CD4-positive, CD25-positive, alpha-beta regulatory T cell (primary cell): ENCODE results near the gene PNMA3. TPM values are rescaled to one million over a fixed set of nuclear protein-coding genes. Genes with fewer than 3 reads are reported as not detected.

Experiments used
- ATAC-seq, 2 donors: fragments of 150-1000 bp; cut with Tn5 transposase; one replicate each; pipeline ENCODE4 v1.10.0; 2021; ENCODE audit warnings: low read depth in 2 of 2, moderate number of reproducible peaks in 2 of 2, moderate library complexity in 1 of 2
- DNase-seq, 3 donors: peaks; one replicate each; pipeline versions ENCODE4 v3.0.0 to v3.0.0-alpha.2; 2012 to 2022; ENCODE audit warnings: mixed read lengths in 1 of 3
- H3K27ac ChIP-seq: one replicate; pipeline ENCODE4 v1.7.0; 2013; ENCODE audit warnings: mild to moderate bottlenecking, low read length; ENCODE audit not compliant: insufficient read depth, poor library complexity, severe bottlenecking
- H3K27me3 ChIP-seq: one replicate; pipeline ENCODE4 v1.7.0; 2013; ENCODE audit warnings: low read length; ENCODE audit not compliant: control insufficient read depth, insufficient read depth
- H3K36me3 ChIP-seq: one replicate; pipeline ENCODE4 v1.7.0; 2013; ENCODE audit warnings: mild to moderate bottlenecking, low read length, moderate library complexity; ENCODE audit not compliant: control insufficient read depth, insufficient read depth
- H3K4me1 ChIP-seq: 2 replicates; pipeline ENCODE4 v1.7.0; 2013; ENCODE audit warnings: mild to moderate bottlenecking, low read length; ENCODE audit not compliant: insufficient read depth, control insufficient read depth, poor library complexity, severe bottlenecking
- H3K4me3 ChIP-seq: one replicate; pipeline ENCODE4 v1.7.0; 2013; ENCODE audit warnings: low read depth, mild to moderate bottlenecking, low read length, moderate library complexity
- H3K9me3 ChIP-seq, 2 experiments: 1 replicate in 1 of 2; 2 replicates in 1 of 2; pipeline ENCODE4 v1.7.0; 2013; ENCODE audit warnings: low read length in 2 of 2, mild to moderate bottlenecking in 1 of 2, moderate library complexity in 1 of 2; ENCODE audit not compliant: control insufficient read depth in 2 of 2
- H3K27ac Mint-ChIP-seq, 3 donors: one replicate each; pipeline ENCODE4 v1.8.0; 2020 to 2022; ENCODE audit warnings: mild to moderate bottlenecking in 3 of 3, mixed read lengths in 3 of 3, moderate library complexity in 2 of 3
- H3K27me3 Mint-ChIP-seq: one replicate; pipeline ENCODE4 v1.8.0; 2022; ENCODE audit warnings: mild to moderate bottlenecking, mixed read lengths
- H3K36me3 Mint-ChIP-seq: one replicate; pipeline ENCODE4 v1.8.0; 2020; ENCODE audit warnings: mixed read lengths
- H3K4me1 Mint-ChIP-seq, 4 donors: one replicate each; pipeline ENCODE4 v1.8.0; 2020 to 2022; ENCODE audit warnings: mixed read lengths in 4 of 4, mild to moderate bottlenecking in 1 of 4
- H3K4me3 Mint-ChIP-seq, 4 donors: one replicate each; pipeline ENCODE4 v1.8.0; 2020 to 2022; ENCODE audit warnings: mild to moderate bottlenecking in 4 of 4, mixed read lengths in 4 of 4, moderate library complexity in 3 of 4
- H3K9me3 Mint-ChIP-seq, 7 donors: one replicate each; pipeline ENCODE4 v1.8.0; 2020 to 2022; ENCODE audit warnings: mixed read lengths in 7 of 7, mild to moderate bottlenecking in 3 of 7, moderate library complexity in 2 of 7
- polyA plus RNA-seq, 4 donors: library from polyadenylated mRNA; unstranded; fragments of 300-500 nt; fragmentation: Illumina TruSeq; gene quantifications; one replicate each; pipeline ENCODE4 v1.2.3, GENCODE V29; 2021
- total RNA-seq: library from RNA; stranded (reverse); gene quantifications from one replicate; pipeline ENCODE4 v1.2.3, GENCODE V29; 2022

PNMA3 gene
- total and polyA plus RNA-seq, 5 donors from 2014 or later: 0.09 to 9.9 (median 0.45) TPM; not detected in 1

- DNase-seq (no peak), ATAC-seq (no peak)
- H3K36me3 Mint-ChIP-seq: no peaks in the 10 kb centered on the region
- H3K4me3 ChIP-seq: no peak overlapping the region
- H3K4me3 Mint-ChIP-seq: no peak overlapping the region
- H3K27me3 ChIP-seq: no peaks in the 10 kb centered on the region
- no peaks in the 10 kb centered on the region for H3K27me3 Mint-ChIP-seq
- peaks cover 0 to 3% (median 0%) of the 10 kb centered on the region in 7 donors for H3K9me3 Mint-ChIP-seq
- no peaks in the 10 kb centered on the region for H3K9me3 ChIP-seq
- no peaks in the 10 kb centered on the region for H3K4me1 ChIP-seq
- H3K36me3 ChIP-seq: no peaks in the 10 kb centered on the region
- no peak overlapping the region for H3K27ac ChIP-seq
- H3K4me1 Mint-ChIP-seq: peaks cover 0 to 15% (median 4%) of the 10 kb centered on the region in 4 donors
- peak overlapping the region in 1 of 3 donors; percentile 51 for H3K27ac Mint-ChIP-seq
Measured at GRCh38 chrX:153030801-153031200, 25.5 kb upstream of the PNMA3 start.

- H3K4me1 ChIP-seq: no peaks in the 10 kb centered on the region
- peak overlapping the region; percentile 69 for H3K27ac ChIP-seq
- Mint-ChIP-seq H3K36me3 (peaks cover 4% of the 10 kb centered on the region), H3K27ac (peak overlapping the region; percentile 81 to 98 (median 83)), H3K4me1 (peaks cover 0 to 15% (median 4%) of the 10 kb centered on the region in 4 donors), H3K9me3 (peaks cover 0 to 3% (median 0%) of the 10 kb centered on the region in 7 donors), H3K4me3 (peak overlapping the region; percentile 85 to 91 (median 88)), H3K27me3 (no peaks in the 10 kb centered on the region)
- peak; percentile 72 to 85 for ATAC-seq
- no peaks in the 10 kb centered on the region for H3K27me3 ChIP-seq
- H3K9me3 ChIP-seq: no peaks in the 10 kb centered on the region
- H3K4me3 ChIP-seq: peak overlapping the region; percentile 51
- H3K36me3 ChIP-seq: peaks cover under 1% of the 10 kb centered on the region
- peak; percentile 33 to 60 (median 54) for DNase-seq
Measured at GRCh38 chrX:153032397-153033118, 23.7 kb upstream of the PNMA3 start.

- H3K4me1 Mint-ChIP-seq: no peaks in the 10 kb centered on the region
- Histone ChIP-seq H3K27ac (no peak overlapping the region), H3K36me3 (peaks cover under 1% of the 10 kb centered on the region), H3K4me3 (no peak overlapping the region), H3K9me3 (peaks cover 6 to 8% of the 10 kb centered on the region in 2 experiments), H3K27me3 (no peaks in the 10 kb centered on the region), H3K4me1 (no peaks in the 10 kb centered on the region)
- peaks cover 4% of the 10 kb centered on the region for H3K27me3 Mint-ChIP-seq
- H3K9me3 Mint-ChIP-seq: peaks cover 0 to 19% (median 4%) of the 10 kb centered on the region in 7 donors
- DNase-seq (no peak), ATAC-seq (no peak)
- H3K27ac Mint-ChIP-seq: no peak overlapping the region
- no peak overlapping the region for H3K4me3 Mint-ChIP-seq
- H3K36me3 Mint-ChIP-seq: peaks cover 18% of the 10 kb centered on the region
Measured at GRCh38 chrX:153049093-153049492, 7.2 kb upstream of the PNMA3 start.

GRCh38 chrX:153052534-153052933, 3.7 kb upstream of the PNMA3 start:
- Mint-ChIP-seq H3K4me1 (peaks cover 0 to 2% (median 0%) of the 10 kb centered on the region in 4 donors), H3K36me3 (peaks cover 18% of the 10 kb centered on the region), H3K9me3 (peaks cover 0 to 19% (median 2%) of the 10 kb centered on the region in 7 donors), H3K4me3 (no peak overlapping the region), H3K27me3 (peaks cover 4% of the 10 kb centered on the region), H3K27ac (no peak overlapping the region)
- H3K9me3 ChIP-seq: peaks cover 6 to 8% of the 10 kb centered on the region in 2 experiments
- H3K4me3 ChIP-seq: no peak overlapping the region
- H3K27ac ChIP-seq: no peak overlapping the region
- no peaks in the 10 kb centered on the region for H3K36me3 ChIP-seq
- DNase-seq: no peak
- no peaks in the 10 kb centered on the region for H3K4me1 ChIP-seq
- H3K27me3 ChIP-seq: no peaks in the 10 kb centered on the region
- ATAC-seq: no peak

- ATAC-seq: no peak
- no peaks in the 10 kb centered on the region for H3K4me1 ChIP-seq
- Mint-ChIP-seq H3K36me3 (no peaks in the 10 kb centered on the region), H3K9me3 (peaks cover 0 to 2% (median 0%) of the 10 kb centered on the region in 7 donors), H3K4me1 (peaks cover 0 to 2% (median 0%) of the 10 kb centered on the region in 4 donors), H3K27ac (no peak overlapping the region), H3K27me3 (no peaks in the 10 kb centered on the region), H3K4me3 (no peak overlapping the region)
- DNase-seq: no peak
- H3K27me3 ChIP-seq: no peaks in the 10 kb centered on the region
- H3K27ac ChIP-seq: no peak overlapping the region
- no peaks in the 10 kb centered on the region for H3K9me3 ChIP-seq
- no peaks in the 10 kb centered on the region for H3K36me3 ChIP-seq
- H3K4me3 ChIP-seq: no peak overlapping the region
Measured at GRCh38 chrX:153057281-153057680, 1.0 kb downstream of the PNMA3 start.

GRCh38 chrX:153059191-153060094, 3.2 kb downstream of the PNMA3 start:
- Histone ChIP-seq H3K9me3 (no peaks in the 10 kb centered on the region), H3K4me3 (no peak overlapping the region), H3K36me3 (no peaks in the 10 kb centered on the region), H3K4me1 (no peaks in the 10 kb centered on the region), H3K27ac (no peak overlapping the region), H3K27me3 (no peaks in the 10 kb centered on the region)
- Mint-ChIP-seq H3K9me3 (no peaks in the 10 kb centered on the region), H3K27ac (no peak overlapping the region), H3K36me3 (no peaks in the 10 kb centered on the region), H3K4me3 (no peak overlapping the region), H3K4me1 (peaks cover 0 to 2% (median 0%) of the 10 kb centered on the region in 4 donors), H3K27me3 (no peaks in the 10 kb centered on the region)
- no peak for DNase-seq
- no peak for ATAC-seq

- H3K4me3 Mint-ChIP-seq: no peak overlapping the region
- Histone ChIP-seq H3K27ac (no peak overlapping the region), H3K9me3 (no peaks in the 10 kb centered on the region), H3K27me3 (no peaks in the 10 kb centered on the region), H3K4me1 (no peaks in the 10 kb centered on the region), H3K4me3 (no peak overlapping the region), H3K36me3 (no peaks in the 10 kb centered on the region)
- peaks cover 0 to 2% (median 0%) of the 10 kb centered on the region in 4 donors for H3K4me1 Mint-ChIP-seq
- no peaks in the 10 kb centered on the region for H3K27me3 Mint-ChIP-seq
- H3K9me3 Mint-ChIP-seq: no peaks in the 10 kb centered on the region
- H3K27ac Mint-ChIP-seq: no peak overlapping the region
- H3K36me3 Mint-ChIP-seq: no peaks in the 10 kb centered on the region
- ATAC-seq (no peak), DNase-seq (no peak)
Measured at GRCh38 chrX:153060095-153060445, 3.8 kb downstream of the PNMA3 start.
